BLaER1 treated with 17β-estradiol and CSF1 and Interleukin-3, amounts not matched to agents 10 nM and 100 nM (cell line): ENCODE results near the gene DCLRE1C.

Source experiments
- H3K27ac ChIP-seq, 11 experiments: shearing (Covaris generic); formaldehyde crosslinking; 2 replicates each; pipeline ENCODE4 v1.8.1; 2022
- H3K27me3 ChIP-seq, 11 experiments: shearing (Covaris generic); formaldehyde crosslinking; 2 replicates each; pipeline ENCODE4 v1.8.1; 2022
- H3K36me3 ChIP-seq, 11 experiments: shearing (Covaris generic); formaldehyde crosslinking; 2 replicates each; pipeline ENCODE4 v1.8.1; 2022
- H3K4me1 ChIP-seq, 10 experiments: shearing (Covaris generic); formaldehyde crosslinking; 2 replicates each; pipeline ENCODE4 v1.8.1; 2022
- H3K4me2 ChIP-seq, 11 experiments: shearing (Covaris generic); formaldehyde crosslinking; 2 replicates each; pipeline ENCODE4 v1.8.1; 2022
- H3K4me3 ChIP-seq, 10 experiments: shearing (Covaris generic); formaldehyde crosslinking; 2 replicates each; pipeline ENCODE4 v1.8.1; 2022
- H3K9ac ChIP-seq, 11 experiments: shearing (Covaris generic); formaldehyde crosslinking; 2 replicates each; pipeline ENCODE4 v1.8.1; 2022
- H3K9me3 ChIP-seq, 11 experiments: shearing (Covaris generic); formaldehyde crosslinking; replicated peaks in 1 of 11; 2 replicates each; pipeline ENCODE4 v1.8.1; 2022
- H4K20me1 ChIP-seq, 11 experiments: shearing (Covaris generic); formaldehyde crosslinking; 2 replicates each; pipeline ENCODE4 v1.8.1; 2022
- Cebpa-rat ChIP-seq, 11 experiments: shearing (Covaris generic); IDR thresholded peaks; 2 replicates each; pipeline ENCODE4 v1.8.1; 2022

Gene DCLRE1C

GRCh38 chr10:14971867-14972448 lies 18.1 kb upstream of the DCLRE1C start:
- Histone ChIP-seq H3K36me3 (no peaks in the 10 kb centered on the region), H4K20me1 (no peaks in the 10 kb centered on the region), H3K4me2 (no peak overlapping the region), H3K9ac (no peak overlapping the region), H3K9me3 (no peaks in the 10 kb centered on the region), H3K4me1 (peaks cover 0 to 6% (median 0%) of the 10 kb centered on the region in 10 experiments; a peak in 2 of 20 replicates), H3K27me3 (no peaks in the 10 kb centered on the region), H3K27ac (no peak overlapping the region), H3K4me3 (no peak overlapping the region)
- no peak for TF ChIP-seq Cebpa-rat (IDR thresholded peaks at IDR 0.05)

DNA sequence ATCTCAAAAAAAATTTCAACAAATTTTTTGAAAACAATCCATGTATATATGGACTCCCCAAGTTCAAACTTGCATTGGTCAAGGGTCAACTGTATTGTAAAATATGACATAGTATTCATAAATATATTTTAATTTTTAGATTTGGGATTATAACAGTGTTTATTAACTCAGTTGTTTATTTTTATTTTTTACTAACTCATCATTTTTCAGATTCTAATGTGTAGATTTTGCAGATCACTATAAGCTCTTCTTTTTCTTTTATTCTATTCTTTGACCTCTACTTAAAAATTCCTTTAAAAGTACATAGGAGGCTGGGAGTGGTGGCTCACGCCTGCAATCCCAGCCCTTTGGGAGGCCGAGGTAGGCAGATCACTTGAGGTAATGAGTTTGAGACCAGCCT lies 14.0 kb upstream of the DCLRE1C start:
- no peaks in the 10 kb centered on the region for H3K36me3 ChIP-seq
- H3K9me3 ChIP-seq: no peaks in the 10 kb centered on the region
- no peak for TF ChIP-seq Cebpa-rat (IDR thresholded peaks at IDR 0.05)
- no peaks in the 10 kb centered on the region for H3K27me3 ChIP-seq
- no peak overlapping the region for H3K27ac ChIP-seq
- H4K20me1 ChIP-seq: no peaks in the 10 kb centered on the region
- H3K4me2 ChIP-seq: no peak overlapping the region
- H3K4me3 ChIP-seq: no peak overlapping the region
- H3K9ac ChIP-seq: no peak overlapping the region
- H3K4me1 ChIP-seq: peaks cover 0 to 6% (median 0%) of the 10 kb centered on the region in 10 experiments; a peak in 2 of 20 replicates

DNA sequence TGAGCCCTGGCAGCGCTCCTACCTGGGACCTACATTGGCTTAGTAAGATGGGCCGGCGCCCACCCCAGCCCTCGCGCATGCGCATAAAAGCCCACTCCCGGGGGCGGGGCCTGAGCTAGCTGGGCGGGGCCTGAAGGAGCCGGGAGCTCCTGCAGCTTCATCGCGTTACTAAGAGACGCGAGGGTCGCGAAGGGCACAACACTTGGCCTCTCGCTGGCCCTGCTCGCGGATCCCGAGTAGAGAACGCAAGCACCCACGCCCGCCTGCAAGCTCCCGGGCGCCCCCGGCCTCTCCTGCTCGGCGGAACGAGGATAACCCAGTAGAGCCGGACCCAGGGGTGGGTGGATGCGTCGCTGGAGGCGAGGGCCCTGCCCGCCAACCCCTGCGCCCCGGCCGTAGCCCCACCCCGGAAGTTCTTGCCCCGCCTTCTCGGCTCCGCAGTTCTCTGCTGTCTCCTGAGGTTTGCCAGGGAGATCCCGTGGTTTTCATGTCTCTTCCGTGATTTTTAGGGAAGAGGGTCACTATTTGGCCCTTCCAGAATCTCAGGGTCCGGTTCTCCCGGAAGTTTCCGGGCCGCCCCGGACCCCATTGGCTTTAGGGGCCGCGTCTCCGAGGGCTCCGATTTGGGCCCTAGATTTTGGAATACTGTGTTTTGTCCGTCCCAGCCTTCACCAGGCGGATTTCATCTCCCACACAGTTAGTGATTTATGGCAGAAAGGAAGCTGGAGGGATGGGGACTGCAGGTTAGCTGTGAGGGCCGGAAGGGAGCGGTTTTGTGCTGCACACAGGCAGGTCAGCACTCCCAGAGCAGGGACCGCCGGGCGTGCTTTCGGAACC lies 5.5 kb upstream of the DCLRE1C start, which contains the start of gene MEIG1:
Gene MEIG1 (plus strand): TSS at position 168 of the 837 bp plus-strand sequence. CDS start 7,081 bp downstream, outside the sequence.
- Histone ChIP-seq H3K4me2 (peak within 1 kb of the TSS; percentile 67 to 91 (median 81)), H3K4me3 (peak within 1 kb of the TSS; percentile 64 to 81 (median 70)), H3K27me3 (no peaks in the 10 kb centered on the region)

DNA sequence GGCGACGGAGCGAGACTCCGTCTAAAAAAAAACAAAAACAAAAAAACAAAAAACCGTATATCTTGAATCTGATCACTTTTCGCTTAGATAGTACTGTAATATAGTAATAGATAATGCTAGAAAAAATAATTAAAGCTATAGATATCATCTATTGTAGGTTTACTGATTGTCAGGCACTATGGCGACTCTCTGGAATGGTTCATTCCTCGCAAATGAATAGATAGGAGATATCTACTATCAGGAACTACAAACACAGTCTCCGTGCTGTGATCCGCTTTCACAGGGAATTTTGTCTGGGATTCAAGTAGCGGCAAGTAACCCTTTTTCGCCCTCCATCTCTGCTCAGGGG lies 5.0 kb upstream of the DCLRE1C start:
- peak overlapping the region; percentile 64 to 81 (median 70) for H3K4me3 ChIP-seq
- TF ChIP-seq Cebpa-rat (IDR thresholded peaks at IDR 0.05): no peak
- peak overlapping the region; percentile 67 to 91 (median 81) for H3K4me2 ChIP-seq
- H3K27ac ChIP-seq: peak overlapping the region; percentile 89 to 96 (median 93); a peak in 18 of 22 replicates
- no peaks in the 10 kb centered on the region for H3K27me3 ChIP-seq
- peak overlapping the region; percentile 86 to 93 (median 90); a peak in 20 of 22 replicates for H3K9ac ChIP-seq
- H4K20me1 ChIP-seq: no peaks in the 10 kb centered on the region
- H3K4me1 ChIP-seq: peaks cover 18 to 26% (median 21%) of the 10 kb centered on the region in 10 experiments
- no peaks in the 10 kb centered on the region for H3K36me3 ChIP-seq
- no peaks in the 10 kb centered on the region for H3K9me3 ChIP-seq

More for the DNA sequence above, 5.5 kb upstream of the DCLRE1C start, which contains the start of gene MEIG1:
- Histone ChIP-seq H3K36me3 (no peaks in the 10 kb centered on the region), H3K27ac (peak within 1 kb of the TSS; percentile 89 to 96 (median 93)), H3K9ac (peak within 1 kb of the TSS; percentile 86 to 93 (median 90)), H3K9me3 (no peaks in the 10 kb centered on the region), H3K4me1 (peaks cover 18 to 26% (median 20%) of the 10 kb centered on the region in 10 experiments), H4K20me1 (no peaks in the 10 kb centered on the region)
- no peak for TF ChIP-seq Cebpa-rat (IDR thresholded peaks at IDR 0.05)

GRCh38 chr10:14954934-14955333 lies 1.0 kb upstream of the DCLRE1C start:
- H3K4me3 ChIP-seq: peak overlapping the region; percentile 71 to 92 (median 85); a peak in 19 of 20 replicates
- H3K9ac ChIP-seq: peak overlapping the region in 8 of 11 experiments; percentile 16 to 96 (median 92); a peak in 14 of 22 replicates
- peaks cover 37 to 50% (median 43%) of the 10 kb centered on the region in 10 experiments for H3K4me1 ChIP-seq
- peaks cover 0 to 14% (median 9%) of the 10 kb centered on the region in 11 experiments; a peak in 14 of 22 replicates for H3K36me3 ChIP-seq
- no peaks in the 10 kb centered on the region for H3K27me3 ChIP-seq
- TF ChIP-seq Cebpa-rat (IDR thresholded peaks at IDR 0.05): no peak
- peak overlapping the region; percentile 86 to 98 (median 94) for H3K4me2 ChIP-seq
- peak overlapping the region in 8 of 11 experiments; percentile 91 to 98 (median 95); a peak in 14 of 22 replicates for H3K27ac ChIP-seq
- H3K9me3 ChIP-seq: no peaks in the 10 kb centered on the region
- H4K20me1 ChIP-seq: peaks cover 0 to 29% (median 17%) of the 10 kb centered on the region in 11 experiments; a peak in 20 of 22 replicates

GRCh38 chr10:14953424-14954000 lies 384 bp downstream of the DCLRE1C start:
- Histone ChIP-seq H3K9me3 (no peaks in the 10 kb centered on the region), H3K27ac (peak overlapping the region; percentile 87 to 98 (median 94)), H4K20me1 (peaks cover 0 to 44% (median 28%) of the 10 kb centered on the region in 11 experiments; a peak in 20 of 22 replicates), H3K27me3 (no peaks in the 10 kb centered on the region), H3K9ac (peak overlapping the region; percentile 86 to 96 (median 92)), H3K4me1 (peaks cover 40 to 60% (median 53%) of the 10 kb centered on the region in 10 experiments), H3K36me3 (peaks cover 12 to 29% (median 23%) of the 10 kb centered on the region in 11 experiments), H3K4me3 (peak overlapping the region; percentile 71 to 92 (median 85)), H3K4me2 (peak overlapping the region; percentile 86 to 98 (median 94))
- TF ChIP-seq Cebpa-rat (IDR thresholded peaks at IDR 0.05): no peak

GRCh38 chr10:14952851-14953423 lies 959 bp downstream of the DCLRE1C start:
- H3K27me3 ChIP-seq: no peaks in the 10 kb centered on the region
- H3K4me2 ChIP-seq: peak overlapping the region; percentile 86 to 98 (median 94)
- no peak for TF ChIP-seq Cebpa-rat (IDR thresholded peaks at IDR 0.05)
- H3K4me3 ChIP-seq: peak overlapping the region; percentile 71 to 92 (median 85)
- H4K20me1 ChIP-seq: peaks cover 0 to 49% (median 34%) of the 10 kb centered on the region in 11 experiments; a peak in 20 of 22 replicates
- no peaks in the 10 kb centered on the region for H3K9me3 ChIP-seq
- peaks cover 40 to 60% (median 53%) of the 10 kb centered on the region in 10 experiments for H3K4me1 ChIP-seq
- H3K9ac ChIP-seq: peak overlapping the region; percentile 86 to 96 (median 92)
- peaks cover 17 to 34% (median 29%) of the 10 kb centered on the region in 11 experiments for H3K36me3 ChIP-seq
- peak overlapping the region; percentile 87 to 98 (median 94); a peak in 21 of 22 replicates for H3K27ac ChIP-seq

DNA sequence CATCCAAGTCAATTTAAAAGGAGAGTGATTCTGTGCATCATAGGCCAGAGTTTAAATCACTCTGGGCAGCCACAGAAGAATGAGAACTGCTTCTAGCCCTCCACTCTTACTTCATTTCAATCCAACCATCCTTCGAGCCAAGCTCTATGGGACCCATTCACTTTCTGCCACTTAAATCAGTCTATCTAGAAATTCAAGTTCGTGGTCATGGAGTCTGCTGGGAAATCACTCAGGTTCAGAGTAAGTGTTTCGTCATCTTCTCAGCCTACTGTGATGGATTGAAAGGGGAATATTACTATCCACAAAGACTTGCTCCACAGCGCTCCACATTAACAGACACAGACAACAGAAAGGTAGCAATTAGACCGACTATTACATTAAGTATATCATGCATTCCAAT lies 4.6 kb downstream of the DCLRE1C start:
- Histone ChIP-seq H3K9ac (no peak overlapping the region), H3K27me3 (no peaks in the 10 kb centered on the region), H3K4me1 (peaks cover 28 to 49% (median 40%) of the 10 kb centered on the region in 10 experiments), H3K4me2 (peak overlapping the region in 10 of 11 experiments; percentile 6 to 98 (median 92); a peak in 13 of 22 replicates), H3K27ac (peak overlapping the region in 1 of 11 experiments; percentile 31; a peak in 1 of 22 replicates), H3K9me3 (peaks cover 0 to 7% (median 0%) of the 10 kb centered on the region in 11 experiments; a peak in 2 of 22 replicates), H3K36me3 (peaks cover 54 to 71% (median 65%) of the 10 kb centered on the region in 11 experiments), H4K20me1 (peaks cover 6 to 77% (median 53%) of the 10 kb centered on the region in 11 experiments; a peak in 21 of 22 replicates), H3K4me3 (no peak overlapping the region)
- no peak for TF ChIP-seq Cebpa-rat (IDR thresholded peaks at IDR 0.05)
